GM21528 (cell line): Measurements from ENCODE around the gene ARFRP1.

Experiments
- ATAC-seq: cut with Tn5 transposase; IDR thresholded peaks from one replicate; pipeline ENCODE4 v1.9.1; 2021; ENCODE audit warnings: mild to moderate bottlenecking, moderate library complexity; ENCODE audit not compliant: unreplicated experiment, low FRiP score

The ARFRP1 gene

GRCh38 chr20:63707558-63708300 is at the start of gene ARFRP1, which contains the start of gene ZGPAT:
Gene ARFRP1 (minus strand): TSS chr20:63707976. CDS start chr20:63707091, 885 bp downstream.
Gene ZGPAT (plus strand): TSS chr20:63708039. CDS start chr20:63708581, 542 bp downstream.
- peak; percentile 59 for ATAC-seq

GRCh38 chr20:63756648-63756991 is 48.8 kb upstream of the ARFRP1 start:
- ATAC-seq: no peak

GRCh38 chr20:63755933-63756647 is 48.3 kb upstream of the ARFRP1 start:
- ATAC-seq: no peak

GRCh38 chr20:63754008-63754407 is 46.2 kb upstream of the ARFRP1 start:
- ATAC-seq: no peak

- no peak for ATAC-seq
Measured at GRCh38 chr20:63753381-63753780, 45.6 kb upstream of the ARFRP1 start.

- ATAC-seq: no peak
Measured at GRCh38 chr20:63752411-63753101, 44.8 kb upstream of the ARFRP1 start.

GRCh38 chr20:63751471-63752271 is 43.9 kb upstream of the ARFRP1 start:
- no peak for ATAC-seq

- ATAC-seq: no peak
Measured at GRCh38 chr20:63750807-63751470, 43.2 kb upstream of the ARFRP1 start.

GRCh38 chr20:63749597-63750508 is 42.1 kb upstream of the ARFRP1 start:
- no peak for ATAC-seq

- no peak for ATAC-seq
Measured at GRCh38 chr20:63748934-63749270, 41.1 kb upstream of the ARFRP1 start.

GRCh38 chr20:63748070-63748933 is 40.5 kb upstream of the ARFRP1 start:
- ATAC-seq: no peak

- no peak for ATAC-seq
Measured at GRCh38 chr20:63747622-63748069, 39.9 kb upstream of the ARFRP1 start.

- no peak for ATAC-seq
Measured at GRCh38 chr20:63746751-63747315, 39.1 kb upstream of the ARFRP1 start.

GRCh38 chr20:63745961-63746731 is 38.4 kb upstream of the ARFRP1 start:
- no peak for ATAC-seq

GRCh38 chr20:63745424-63745805 is 37.6 kb upstream of the ARFRP1 start:
- no peak for ATAC-seq

- no peak for ATAC-seq
Measured at GRCh38 chr20:63744574-63745423, 37.0 kb upstream of the ARFRP1 start.
